Spleen (tissue), 11 donors: Measurements from ENCODE around the gene PDGFA. TPM values are rescaled to one million over a fixed set of nuclear protein-coding genes. Genes with fewer than 3 reads are reported as not detected.

Source experiments
- DNase-seq: peaks from one replicate; pipeline ENCODE4 v3.0.0-alpha.2; 2020
- H3K27ac ChIP-seq, 8 donors: fragments of 200-600 bp; sonication (generic) in 7 of 8; 1 replicate in 4 of 8; 2 replicates in 4 of 8; pipeline versions ENCODE4 v1.5.0 to v1.8.0; 2016 to 2021; ENCODE audit warnings: inconsistent platforms in 4 of 8, mild to moderate bottlenecking in 4 of 8, moderate library complexity in 1 of 8
- H3K27me3 ChIP-seq, 7 donors: fragments of 200-600 bp; sonication (generic) in 6 of 7; replicated peaks in 1 of 7; 1 replicate in 4 of 7; 2 replicates in 3 of 7; pipeline versions ENCODE4 v1.5.0 to v1.8.0; 2016 to 2021; ENCODE audit warnings: inconsistent platforms in 3 of 7, mild to moderate bottlenecking in 1 of 7
- H3K36me3 ChIP-seq, 6 donors: fragments of 200-600 bp; sonication (generic) in 5 of 6; 1 replicate in 4 of 6; 2 replicates in 2 of 6; pipeline versions ENCODE4 v1.5.0 to v1.8.0; 2016 to 2021; ENCODE audit warnings: inconsistent platforms in 2 of 6
- H3K4me1 ChIP-seq, 6 donors: fragments of 200-600 bp; sonication (generic) in 5 of 6; 1 replicate in 3 of 6; 2 replicates in 3 of 6; pipeline versions ENCODE4 v1.5.0 to v1.8.0; 2016 to 2021; ENCODE audit warnings: inconsistent platforms in 3 of 6
- H3K4me3 ChIP-seq, 8 donors: fragments of 200-600 bp; sonication (generic) in 7 of 8; 1 replicate in 4 of 8; 2 replicates in 4 of 8; pipeline versions ENCODE4 v1.5.0 to v1.8.0; 2016 to 2021; ENCODE audit warnings: inconsistent platforms in 4 of 8, mild to moderate bottlenecking in 4 of 8, moderate library complexity in 2 of 8
- H3K9me3 ChIP-seq, 8 donors: fragments of 200-600 bp; sonication (generic) in 7 of 8; 1 replicate in 4 of 8; 2 replicates in 4 of 8; pipeline versions ENCODE4 v1.5.0 to v1.8.0; 2016 to 2021; ENCODE audit warnings: inconsistent platforms in 4 of 8
- POLR2A ChIP-seq, 3 donors: fragments of 450-650 bp; IDR thresholded peaks; one replicate each; pipeline ENCODE4 v1.5.1; 2017; ENCODE audit warnings: antibody characterized with exemption in 3 of 3, mild to moderate bottlenecking in 1 of 3
- POLR2AphosphoS5 ChIP-seq, 3 donors: sonication (generic); formaldehyde crosslinking; IDR thresholded peaks; one replicate each; pipeline ENCODE4 v1.5.1; 2017; ENCODE audit warnings: antibody characterized with exemption in 3 of 3
- WGBS, 5 donors: extraction: QIAGEN DNeasy Blood & Tissue Kit in 3 of 5; methylation state at CpG; one replicate each; pipeline versions ENCODE4 v1.1.5 to v1.1.7; 2013 to 2018; 5-methylcytosine and 5-hydroxymethylcytosine counted together
- intact Hi-C: fragments of 100-400 bp; cut with DNase I; formaldehyde crosslinking; loops from one replicate; pipeline ENCODE4 v1.15.0; 2023; ENCODE audit warnings: low total_unique reads
- polyA plus RNA-seq, 3 donors: library from polyadenylated mRNA; stranded (reverse); fragments of 200-250 nt; gene quantifications; one replicate each; pipeline ENCODE4 v1.2.1, GENCODE V29; 2013
- total RNA-seq, 7 donors: library from RNA; depleted of rRNA in 3 of 7; stranded (reverse); fragments of >200 nt in 3 of 7; fragmentation: NEBNext Ultra II Directional in 4 of 7; extraction: Animal tissue kit (Norgen Biotek cat#: 25700) in 4 of 7; gene quantifications; one replicate each; pipeline versions ENCODE4 v1.1.0 to v1.2.1, GENCODE V29; 2016 to 2021
- TF ChIP-seq, protein P1 (sequence below), 11 experiments: fragments of 200-600 bp in 7 of 11; fragments of 450-650 bp in 4 of 11; sonication (generic) in 4 of 11; IDR thresholded peaks in 8 of 11; conservative IDR thresholded peaks in 3 of 11; 1 replicate in 7 of 11; 2 replicates in 4 of 11; pipeline versions ENCODE4 v1.4.0 to v1.8.0; 2016 to 2021; ENCODE audit warnings: antibody characterized with exemption in 11 of 11, inconsistent platforms in 4 of 11, mild to moderate bottlenecking in 1 of 11
- donor health status: healthy with polysubstance abuse.
- donor health status: DM: no; HTN: no; CAD: no; lungs with moderate emphysema.
- donor health status: DM: no; HTN: no; CAD: no.
- donor health status: Bipolar disorder and iron deficiency.
- donor health status: healthy.
- donor health status: DM: no; HTN: no; CAD: no.
- donor health status: DM: yes; HTN: yes; CAD: no.

PDGFA gene
- total and polyA plus RNA-seq, 10 donors = 6.1 to 49.5 (median 19.9) TPM

DNA sequence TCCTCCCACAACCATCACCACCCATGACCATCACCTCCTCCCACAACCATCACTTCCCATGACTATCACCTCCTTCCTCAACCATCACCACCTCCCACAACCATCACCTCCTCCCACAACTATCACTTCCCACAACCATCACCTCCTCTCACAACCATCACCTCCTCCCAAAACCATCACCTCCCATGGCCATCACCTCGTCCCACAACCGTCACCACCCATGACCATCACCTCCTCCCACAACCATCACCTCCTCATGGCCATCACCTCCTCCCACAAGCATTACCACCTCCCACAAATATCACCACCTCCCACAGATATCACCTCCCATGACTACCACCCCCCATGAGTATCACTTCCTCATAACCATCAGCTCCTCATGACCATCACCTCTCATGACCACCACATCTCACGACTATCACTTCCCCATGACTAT lies 52.2 kb downstream of the PDGFA start:
- no peak overlapping the region for H3K4me3 ChIP-seq
- WGBS, 5 donors = 68 to 83% (median 70%) methylated on average over 3 of the region's 3 CpGs
- H3K27ac ChIP-seq = peak overlapping the region in 1 of 8 donors; percentile 39
- peaks cover 0 to 7% (median 0%) of the 10 kb centered on the region in 8 donors for H3K9me3 ChIP-seq
- intact Hi-C loops = no loop called here
- TF ChIP-seq, protein P1, sequence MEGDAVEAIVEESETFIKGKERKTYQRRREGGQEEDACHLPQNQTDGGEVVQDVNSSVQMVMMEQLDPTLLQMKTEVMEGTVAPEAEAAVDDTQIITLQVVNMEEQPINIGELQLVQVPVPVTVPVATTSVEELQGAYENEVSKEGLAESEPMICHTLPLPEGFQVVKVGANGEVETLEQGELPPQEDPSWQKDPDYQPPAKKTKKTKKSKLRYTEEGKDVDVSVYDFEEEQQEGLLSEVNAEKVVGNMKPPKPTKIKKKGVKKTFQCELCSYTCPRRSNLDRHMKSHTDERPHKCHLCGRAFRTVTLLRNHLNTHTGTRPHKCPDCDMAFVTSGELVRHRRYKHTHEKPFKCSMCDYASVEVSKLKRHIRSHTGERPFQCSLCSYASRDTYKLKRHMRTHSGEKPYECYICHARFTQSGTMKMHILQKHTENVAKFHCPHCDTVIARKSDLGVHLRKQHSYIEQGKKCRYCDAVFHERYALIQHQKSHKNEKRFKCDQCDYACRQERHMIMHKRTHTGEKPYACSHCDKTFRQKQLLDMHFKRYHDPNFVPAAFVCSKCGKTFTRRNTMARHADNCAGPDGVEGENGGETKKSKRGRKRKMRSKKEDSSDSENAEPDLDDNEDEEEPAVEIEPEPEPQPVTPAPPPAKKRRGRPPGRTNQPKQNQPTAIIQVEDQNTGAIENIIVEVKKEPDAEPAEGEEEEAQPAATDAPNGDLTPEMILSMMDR (IDR thresholded peaks at IDR 0.05 in 8 of 11, conservative IDR thresholded peaks at IDR 0.05 in 3 of 11) = no peak
- TF ChIP-seq POLR2AphosphoS5 (IDR thresholded peaks at IDR 0.05) = no peak
- no peak for TF ChIP-seq POLR2A (IDR thresholded peaks at IDR 0.05)
- H3K36me3 ChIP-seq = no peaks in the 10 kb centered on the region
- peaks cover 4 to 57% (median 32%) of the 10 kb centered on the region in 6 donors for H3K4me1 ChIP-seq
- peaks cover 0 to 10% (median 0%) of the 10 kb centered on the region in 7 donors for H3K27me3 ChIP-seq
- DNase-seq = peak; percentile 11

DNA sequence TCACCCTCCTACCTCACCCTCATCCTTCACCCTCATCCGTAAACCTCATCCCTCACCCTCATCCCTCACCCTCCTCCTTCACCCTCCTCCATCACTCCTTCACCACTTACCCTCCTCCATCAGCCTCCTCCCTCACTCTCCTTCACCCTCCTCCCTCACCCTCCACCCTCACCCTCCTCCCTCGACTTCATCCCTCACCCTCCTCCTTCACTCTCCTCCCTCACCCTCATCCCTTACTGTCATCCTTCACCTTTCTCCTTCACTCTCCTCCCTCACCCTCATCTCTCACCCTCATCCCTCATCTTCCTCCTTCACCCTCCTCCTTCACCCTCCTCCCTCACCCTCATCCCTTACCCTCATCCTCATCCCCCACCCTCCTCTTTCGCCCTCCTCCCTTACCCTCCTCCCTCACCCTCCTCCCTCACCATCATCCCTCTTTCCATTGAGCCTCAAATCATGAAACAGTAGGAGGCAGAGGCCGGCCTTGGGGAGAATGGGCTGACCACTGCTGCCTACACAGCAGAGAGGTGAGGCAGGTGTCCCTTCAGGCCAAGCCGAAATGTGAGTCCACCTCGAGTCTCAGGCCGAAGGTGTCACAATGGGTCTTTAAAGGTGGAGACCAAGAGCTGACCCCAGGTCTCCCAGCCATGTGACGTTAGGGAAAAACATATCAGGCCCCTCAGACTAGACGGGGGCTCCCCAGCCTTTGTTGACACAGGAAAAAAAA lies 53.0 kb downstream of the PDGFA start:
- intact Hi-C loops = no loop called here
- Histone ChIP-seq H3K4me3 (no peak overlapping the region), H3K27me3 (peaks cover 0 to 2% (median 0%) of the 10 kb centered on the region in 7 donors), H3K27ac (no peak overlapping the region), H3K36me3 (no peaks in the 10 kb centered on the region), H3K4me1 (peaks cover 6 to 58% (median 30%) of the 10 kb centered on the region in 6 donors), H3K9me3 (peaks cover 0 to 7% (median 0%) of the 10 kb centered on the region in 8 donors)
- 90 to 95% (median 93%) methylated on average over 9 of the region's 9 CpGs for WGBS, 5 donors
- TF ChIP-seq POLR2A (IDR thresholded peaks at IDR 0.05) (no peak), POLR2AphosphoS5 (IDR thresholded peaks at IDR 0.05) (no peak)
- TF ChIP-seq, protein P1 (IDR thresholded peaks at IDR 0.05 in 8 of 11, conservative IDR thresholded peaks at IDR 0.05 in 3 of 11) = no peak
- peak; percentile 17 for DNase-seq

DNA sequence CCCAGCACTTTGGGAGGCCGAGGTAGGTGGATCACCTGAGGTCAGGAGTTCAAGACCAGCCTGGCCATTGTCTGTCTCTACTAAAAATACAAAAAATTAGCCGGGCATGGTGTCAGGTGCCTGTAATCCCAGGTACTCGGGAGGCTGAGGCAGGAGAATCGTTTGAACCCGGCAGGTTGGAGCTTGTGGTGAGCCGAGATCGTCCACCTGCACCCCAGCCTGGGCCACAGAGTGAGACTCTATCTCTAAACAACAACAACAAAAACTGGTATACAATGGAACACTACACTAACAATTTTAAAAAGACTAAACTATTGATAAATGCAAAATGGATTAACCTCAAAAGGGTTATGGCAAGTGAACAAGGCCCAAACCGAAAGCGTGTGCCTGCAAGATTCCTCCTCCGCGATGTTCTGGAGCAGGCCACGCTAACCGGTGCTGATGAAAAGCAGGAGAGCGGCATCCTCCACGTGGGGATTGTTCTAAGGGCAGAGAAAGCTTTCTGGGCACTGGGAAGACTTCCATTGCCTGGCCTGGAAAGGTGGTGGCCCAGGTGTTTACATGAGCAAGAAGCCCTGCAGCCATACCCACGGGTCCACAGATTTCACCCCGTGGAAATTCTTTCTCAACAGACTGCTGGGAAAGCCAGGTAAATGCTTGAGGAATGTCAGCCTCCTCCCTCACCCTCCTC lies 53.8 kb downstream of the PDGFA start:
- TF ChIP-seq, protein P1 (IDR thresholded peaks at IDR 0.05 in 8 of 11, conservative IDR thresholded peaks at IDR 0.05 in 3 of 11) = no peak
- TF ChIP-seq POLR2AphosphoS5 (IDR thresholded peaks at IDR 0.05) (no peak), POLR2A (IDR thresholded peaks at IDR 0.05) (no peak)
- H3K9me3 ChIP-seq = peaks cover 0 to 7% (median 0%) of the 10 kb centered on the region in 8 donors
- no peak overlapping the region for H3K4me3 ChIP-seq
- H3K27ac ChIP-seq = peak overlapping the region in 7 of 8 donors; percentile 53 to 75 (median 70)
- 89 to 95% (median 93%) methylated on average over 17 of the region's 17 CpGs for WGBS, 5 donors
- intact Hi-C loops = no loop called here
- no peaks in the 10 kb centered on the region for H3K27me3 ChIP-seq
- peaks cover 13 to 60% (median 31%) of the 10 kb centered on the region in 6 donors for H3K4me1 ChIP-seq
- no peaks in the 10 kb centered on the region for H3K36me3 ChIP-seq
- peak; percentile 43 for DNase-seq
